ENCODE results near the gene OR4D2. TPM values are rescaled to one million over a fixed set of nuclear protein-coding genes. Genes with fewer than 3 reads are reported as not detected.

The OR4D2 gene
- total and polyA plus RNA-seq, 7 donors: not detected

- intact Hi-C loops (cut with DNase I): no loop called here
- Histone ChIP-seq H3K36me3 (no peaks in the 10 kb centered on the region), H3K27ac (no peak within 1 kb of the TSS), H3K27me3 (peaks cover 0 to 5% (median 0%) of the 10 kb centered on the region in 3 donors), H3K4me3 (no peak within 1 kb of the TSS), H3K9me3 (peaks cover 0 to 17% (median 10%) of the 10 kb centered on the region in 4 donors), H3K4me1 (no peaks in the 10 kb centered on the region)
- WGBS, 2 donors: 50 to 71% methylated on average over 1 of the region's 1 CpG
- DNase-seq: no peak
- TF ChIP-seq POLR2A (IDR thresholded peaks at IDR 0.05) (no peak), EP300 (IDR thresholded peaks at IDR 0.05) (no peak), POLR2AphosphoS5 (IDR thresholded peaks at IDR 0.05) (no peak), CTCF (IDR thresholded peaks at IDR 0.05) (no peak)
Measured at GRCh38 chr17:58147930-58148434, 18.8 kb upstream of the OR4D2 start, which contains the start of gene OR4D1. TSS of gene OR4D1 (plus strand) at chr17:58148384. CDS start at chr17:58155154, 6,770 bp downstream.

GRCh38 chr17:58148609-58149008 is 18.2 kb upstream of the OR4D2 start:
- DNase-seq: no peak
- Histone ChIP-seq H3K36me3 (no peaks in the 10 kb centered on the region), H3K9me3 (peaks cover 0 to 17% (median 9%) of the 10 kb centered on the region in 4 donors), H3K27ac (no peak overlapping the region), H3K4me1 (no peaks in the 10 kb centered on the region), H3K27me3 (peaks cover 0 to 7% (median 3%) of the 10 kb centered on the region in 3 donors), H3K4me3 (no peak overlapping the region)
- TF ChIP-seq POLR2AphosphoS5 (IDR thresholded peaks at IDR 0.05) (no peak), POLR2A (IDR thresholded peaks at IDR 0.05) (no peak), CTCF (IDR thresholded peaks at IDR 0.05) (no peak), EP300 (IDR thresholded peaks at IDR 0.05) (no peak)
- 89 to 91% methylated on average over 3 of the region's 3 CpGs for WGBS, 2 donors
- intact Hi-C loops (cut with DNase I): no loop called here

GRCh38 chr17:58150394-58150793 is 16.4 kb upstream of the OR4D2 start:
- DNase-seq: no peak

GRCh38 chr17:58153046-58153445 is 13.7 kb upstream of the OR4D2 start:
- 30 to 56% methylated on average over 2 of the region's 2 CpGs for whole genome bisulfite sequencing, 2 donors
- no peak overlapping the region for H3K27ac ChIP-seq
- TF ChIP-seq CTCF (IDR thresholded peaks at IDR 0.05) (no peak), EP300 (IDR thresholded peaks at IDR 0.05) (no peak), POLR2A (IDR thresholded peaks at IDR 0.05) (no peak), POLR2AphosphoS5 (IDR thresholded peaks at IDR 0.05) (no peak)
- H3K27me3 ChIP-seq: peaks cover 0 to 47% (median 22%) of the 10 kb centered on the region in 3 donors
- no peak for DNase-seq
- peaks cover 0 to 13% (median 10%) of the 10 kb centered on the region in 4 donors for H3K4me1 ChIP-seq
- no peaks in the 10 kb centered on the region for H3K9me3 ChIP-seq
- no peaks in the 10 kb centered on the region for H3K36me3 ChIP-seq
- intact Hi-C loops (cut with DNase I): no loop called here
- H3K4me3 ChIP-seq: no peak overlapping the region

More at GRCh38 chr17:58150394-58150793, 16.4 kb upstream of the OR4D2 start:
- no peak for TF ChIP-seq CTCF (IDR thresholded peaks at IDR 0.05)
- TF ChIP-seq EP300 (IDR thresholded peaks at IDR 0.05): no peak
- TF ChIP-seq POLR2AphosphoS5 (IDR thresholded peaks at IDR 0.05): no peak
- TF ChIP-seq POLR2A (IDR thresholded peaks at IDR 0.05): no peak
- Histone ChIP-seq H3K9me3 (peaks cover 0 to 5% (median 1%) of the 10 kb centered on the region in 4 donors), H3K27ac (no peak overlapping the region), H3K36me3 (no peaks in the 10 kb centered on the region), H3K4me1 (no peaks in the 10 kb centered on the region), H3K4me3 (no peak overlapping the region), H3K27me3 (peaks cover 0 to 20% (median 11%) of the 10 kb centered on the region in 3 donors)
- WGBS, 2 donors: 52 to 76% methylated on average over 6 of the region's 6 CpGs
- intact Hi-C loops (cut with DNase I): no loop called here

GRCh38 chr17:58153671-58154070 is 13.1 kb upstream of the OR4D2 start:
- H3K27me3 ChIP-seq: peaks cover 0 to 53% (median 28%) of the 10 kb centered on the region in 3 donors
- H3K36me3 ChIP-seq: no peaks in the 10 kb centered on the region
- peaks cover 0 to 13% (median 10%) of the 10 kb centered on the region in 4 donors for H3K4me1 ChIP-seq
- H3K4me3 ChIP-seq: no peak overlapping the region
- H3K9me3 ChIP-seq: no peaks in the 10 kb centered on the region
- intact Hi-C loops (cut with DNase I): no loop called here
- DNase-seq: no peak
- H3K27ac ChIP-seq: no peak overlapping the region
- TF ChIP-seq POLR2AphosphoS5 (IDR thresholded peaks at IDR 0.05): no peak
- TF ChIP-seq POLR2A (IDR thresholded peaks at IDR 0.05): no peak
